ENCODE measurements around the gene FOXL2NB. TPM values are rescaled to one million over a fixed set of nuclear protein-coding genes. Genes with fewer than 3 reads are reported as not detected.
A peak's percentile ranks its signal among the peaks of the same experiment; 100 is the strongest.

The FOXL2NB gene
- total and polyA plus RNA-seq, 2 of the 13 experiments (the other 11 are each of a cell fraction or from before 2014, with no cell fraction given): not detected

DNA sequence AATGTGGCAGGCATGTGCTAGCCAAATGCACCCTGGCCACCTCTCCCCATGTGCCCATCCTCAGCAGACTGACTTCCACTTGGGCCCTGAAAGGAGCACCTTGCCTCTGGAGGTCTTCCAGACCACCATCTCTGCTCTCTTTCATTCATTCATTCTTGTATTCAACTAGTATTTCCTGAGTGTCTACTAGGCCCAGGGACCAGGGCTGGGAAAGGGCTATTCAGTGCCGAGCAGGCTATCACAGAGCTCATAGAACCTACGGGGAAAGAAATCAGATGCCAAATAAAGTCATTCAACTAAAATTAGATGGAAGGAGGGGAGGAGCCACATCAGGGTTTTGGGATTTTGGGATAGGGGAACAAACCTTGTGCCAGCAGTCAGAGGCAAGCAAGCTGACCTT lies 40.2 kb downstream of the FOXL2NB start (continued):
- TF ChIP-seq, protein P1, sequence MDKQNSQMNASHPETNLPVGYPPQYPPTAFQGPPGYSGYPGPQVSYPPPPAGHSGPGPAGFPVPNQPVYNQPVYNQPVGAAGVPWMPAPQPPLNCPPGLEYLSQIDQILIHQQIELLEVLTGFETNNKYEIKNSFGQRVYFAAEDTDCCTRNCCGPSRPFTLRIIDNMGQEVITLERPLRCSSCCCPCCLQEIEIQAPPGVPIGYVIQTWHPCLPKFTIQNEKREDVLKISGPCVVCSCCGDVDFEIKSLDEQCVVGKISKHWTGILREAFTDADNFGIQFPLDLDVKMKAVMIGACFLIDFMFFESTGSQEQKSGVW (CRISPR knock-in tag; IDR thresholded peaks at IDR 0.05; ENCODE audit: borderline replicate concordance): no peak
- TF ChIP-seq, protein P2, sequence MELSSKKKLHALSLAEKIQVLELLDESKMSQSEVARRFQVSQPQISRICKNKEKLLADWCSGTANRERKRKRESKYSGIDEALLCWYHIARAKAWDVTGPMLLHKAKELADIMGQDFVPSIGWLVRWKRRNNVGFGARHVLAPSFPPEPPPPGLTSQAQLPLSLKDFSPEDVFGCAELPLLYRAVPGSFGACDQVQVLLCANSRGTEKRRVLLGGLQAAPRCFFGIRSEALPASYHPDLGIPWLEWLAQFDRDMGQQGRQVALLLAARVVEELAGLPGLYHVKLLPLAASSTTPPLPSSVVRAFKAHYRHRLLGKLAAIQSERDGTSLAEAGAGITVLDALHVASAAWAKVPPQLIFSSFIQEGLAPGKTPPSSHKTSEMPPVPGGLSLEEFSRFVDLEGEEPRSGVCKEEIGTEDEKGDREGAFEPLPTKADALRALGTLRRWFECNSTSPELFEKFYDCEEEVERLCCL (CRISPR knock-in tag; IDR thresholded peaks at IDR 0.05; ENCODE audit: borderline replicate concordance): no peak
- TF ChIP-seq NCOA2 (CRISPR knock-in tag; IDR thresholded peaks at IDR 0.05): no peak
- no peak for TF ChIP-seq ZNF383 (CRISPR knock-in tag; IDR thresholded peaks at IDR 0.05; ENCODE audit: borderline replicate concordance)
- TF ChIP-seq, protein P3, sequence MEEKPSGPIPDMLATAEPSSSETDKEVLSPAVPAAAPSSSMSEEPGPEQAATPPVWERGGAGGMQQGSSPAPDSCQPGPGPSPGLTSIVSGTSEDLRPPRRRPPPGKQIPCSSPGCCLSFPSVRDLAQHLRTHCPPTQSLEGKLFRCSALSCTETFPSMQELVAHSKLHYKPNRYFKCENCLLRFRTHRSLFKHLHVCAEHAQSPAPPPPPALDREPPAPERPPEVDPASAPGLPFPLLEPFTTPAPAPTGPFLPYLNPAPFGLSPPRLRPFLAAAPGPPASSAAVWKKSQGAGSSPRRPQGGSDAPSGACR (CRISPR knock-in tag; IDR thresholded peaks at IDR 0.05): no peak

DNA sequence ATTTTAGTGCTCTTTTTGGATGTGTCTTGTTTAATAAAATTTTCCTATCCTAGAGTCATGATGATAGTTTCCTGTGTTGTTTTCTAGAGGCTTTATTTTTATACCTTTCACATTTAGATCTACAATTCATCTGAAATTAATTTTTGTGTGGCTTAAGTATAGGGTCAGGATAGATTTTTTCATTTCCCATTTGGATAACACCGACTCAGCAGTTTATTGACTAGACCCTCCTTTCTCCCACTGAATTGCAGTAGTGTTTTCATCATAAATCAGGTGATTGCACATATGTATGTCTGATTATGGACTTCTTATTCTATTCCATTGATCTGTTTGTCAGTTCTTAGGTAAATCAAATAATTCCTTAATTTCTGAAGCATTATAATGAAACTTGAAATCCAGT lies 48.7 kb downstream of the FOXL2NB start:
- H2AFZ ChIP-seq (ENCODE audit: low read length): no peak overlapping the region
- no peak overlapping the region for H3K4me3 ChIP-seq (replicated peaks in 1 of 3; ENCODE audit: insufficient read depth in 1 of 3, low read depth in 2 of 3, low read length in 3 of 3)
- H3K9me3 ChIP-seq (ENCODE audit: low read length): no peaks in the 10 kb centered on the region
- BruUV-seq (replicated peaks): no TSS peak
- no peak overlapping the region for H3K27ac ChIP-seq (ENCODE audit: extremely low read length, insufficient read depth, low read length)
- DNase-seq (ENCODE audit: low spot score) (no peak), ATAC-seq (no peak), FAIRE-seq (no peak)
- TF ChIP-seq MAFF (IDR thresholded peaks at IDR 0.05; ENCODE audit: low read depth, low read length) (peak; percentile 71), SYNCRIP (IDR thresholded peaks at IDR 0.05; ENCODE audit: insufficient read depth, low read depth, low read length) (no peak), MAFK (conservative IDR thresholded peaks at IDR 0.05 in 1 of 2, IDR thresholded peaks at IDR 0.05 in 1 of 2; ENCODE audit: low read length in 2 of 2) (peak; percentile 54 to 86; a peak in 3 of 4 replicates), CENPT (CRISPR knock-in tag; IDR thresholded peaks at IDR 0.05; ENCODE audit: low read depth) (no peak)
- ChIA-PET POLR2A (no interaction called here), CTCF (ENCODE audit: low intra/inter-chr PET ratio, low total read pairs) (no interaction called here)
- intact Hi-C loops (cut with micrococcal nuclease; ENCODE audit: unreplicated experiment) (no loop called here), in situ Hi-C loops (cut with HindIII; ENCODE audit: extremely low pct_ligation_motif_present, low pct_unique_long_range_greater_than_20kb) (no loop called here)
- H3K9ac ChIP-seq (ENCODE audit: insufficient read depth, low read depth, low read length): no peak overlapping the region
- H3K4me2 ChIP-seq (ENCODE audit: low read depth, low read length): no peak overlapping the region
- WGBS (ENCODE audit: low lambda C conversion rate): 0% methylated on average over 1 of the region's 1 CpG
- no peaks in the 10 kb centered on the region for H3K36me3 ChIP-seq (replicated peaks in 1 of 2; ENCODE audit: control insufficient read depth in 1 of 2, insufficient read depth in 2 of 2, low read length in 2 of 2)
- H4K20me1 ChIP-seq (ENCODE audit: insufficient read depth, low read length): no peaks in the 10 kb centered on the region
- no peaks in the 10 kb centered on the region; a peak in 1 of 5 replicates for H3K27me3 ChIP-seq (ENCODE audit: control insufficient read depth in 1 of 2, insufficient read depth in 2 of 2, low read length in 2 of 2)
- H3K4me1 ChIP-seq (ENCODE audit: insufficient read depth, low read length): no peaks in the 10 kb centered on the region
- no peaks in the 10 kb centered on the region for H3K79me2 ChIP-seq (ENCODE audit: insufficient read depth, low read length)

Other genes with a start within 250 kb of the FOXL2NB start
- gene PIK3CB, start 112.3 kb upstream of the FOXL2NB start, total RNA-seq (2016; rRNA removed; fragmentation: Illumina TruSeq; extraction: Trizol): 6.6 and 18.6 TPM in 2 replicates
- 18.7 and 23.8 TPM in 2 replicates for gene PIK3CB, start 112.3 kb upstream of the FOXL2NB start, polyA plus RNA-seq (2011; rRNA removed)
- not detected in 2 replicates for gene FOXL2, start 80 bp upstream of the FOXL2NB start, total RNA-seq (2016; rRNA removed; fragmentation: Illumina TruSeq; extraction: Trizol)
- not detected in 2 replicates for gene FOXL2, start 80 bp upstream of the FOXL2NB start, polyA plus RNA-seq (2011; rRNA removed)
- gene PRR23A, start 59.1 kb downstream of the FOXL2NB start, total RNA-seq (2016; rRNA removed; fragmentation: Illumina TruSeq; extraction: Trizol): not detected in 2 replicates
- gene PRR23A, start 59.1 kb downstream of the FOXL2NB start, polyA plus RNA-seq (2011; rRNA removed): not detected in 2 replicates
- not detected in 2 replicates for gene PRR23B, start 73.7 kb downstream of the FOXL2NB start, total RNA-seq (2016; rRNA removed; fragmentation: Illumina TruSeq; extraction: Trizol)
- not detected in 2 replicates for gene PRR23B, start 73.7 kb downstream of the FOXL2NB start, polyA plus RNA-seq (2011; rRNA removed)
- not detected in 2 replicates for gene PRR23C, start 97.7 kb downstream of the FOXL2NB start, total RNA-seq (2016; rRNA removed; fragmentation: Illumina TruSeq; extraction: Trizol)
- gene PRR23C, start 97.7 kb downstream of the FOXL2NB start, polyA plus RNA-seq (2011; rRNA removed): not detected in 2 replicates

Measured in HepG2 (cell line).